GM23338 (cell line): Measurements from ENCODE around the gene CFP.

Experiments used
- CREB1 ChIP-seq: fragments of 250-450 bp; sonication (Bioruptor Pico); IDR thresholded peaks from 2 replicates; pipeline ENCODE4 v1.5.0; 2020; ENCODE audit warnings: low read depth, mild to moderate bottlenecking, moderate library complexity
- CTCF ChIP-seq, 2 experiments: fragments of 200-600 bp in 1 of 2; sonication (generic) in 1 of 2; conservative IDR thresholded peaks; 2 replicates each; pipeline versions ENCODE4 v1.5.1 to v1.6.1; 2016 to 2017; ENCODE audit warnings: antibody characterized with exemption in 2 of 2, low read depth in 2 of 2, mild to moderate bottlenecking in 2 of 2, moderate library complexity in 1 of 2
- EZH2 ChIP-seq: fragments of 200-600 bp; sonication (generic); IDR thresholded peaks from one replicate; pipeline ENCODE4 v1.8.0; 2017; ENCODE audit warnings: antibody characterized with exemption, mild to moderate bottlenecking, low read depth; ENCODE audit not compliant: unreplicated experiment
- EZH2phosphoT487 ChIP-seq: fragments of 200-600 bp; sonication (generic); IDR thresholded peaks from one replicate; pipeline ENCODE4 v1.8.1; 2018; ENCODE audit warnings: antibody characterized with exemption; ENCODE audit not compliant: unreplicated experiment
- JUNB ChIP-seq: IDR thresholded peaks from one replicate; pipeline ENCODE4 v1.6.1; 2016; ENCODE audit warnings: antibody characterized with exemption; ENCODE audit not compliant: unreplicated experiment
- NANOG ChIP-seq: IDR thresholded peaks from 2 replicates; pipeline ENCODE4 v1.6.1; 2016; ENCODE audit warnings: antibody characterized with exemption, borderline replicate concordance
- POLR2AphosphoS5 ChIP-seq: IDR thresholded peaks from 2 replicates; pipeline ENCODE4 v1.6.1; 2016; ENCODE audit warnings: antibody characterized with exemption, low read depth
- ZNF331 ChIP-seq: fragments of 250-450 bp; sonication (Bioruptor Pico); IDR thresholded peaks from 2 replicates; pipeline ENCODE4 v1.5.0; 2020; ENCODE audit warnings: low read depth, mild to moderate bottlenecking, moderate library complexity
- TF ChIP-seq, protein P1 (sequence below): IDR thresholded peaks from 2 replicates; pipeline ENCODE4 v1.6.1; 2016; ENCODE audit warnings: antibody characterized with exemption
- TF ChIP-seq, protein P2 (sequence below): IDR thresholded peaks from one replicate; pipeline ENCODE4 v1.6.1; 2018; ENCODE audit warnings: antibody characterized with exemption; ENCODE audit not compliant: unreplicated experiment

GRCh38 chrX:47574076-47574546, 55.6 kb downstream of the CFP start:
- TF ChIP-seq CTCF (conservative IDR thresholded peaks at IDR 0.05; ENCODE audit: low read depth in 2 of 2), result no peak
- no peak for TF ChIP-seq EZH2
- TF ChIP-seq, protein P1, sequence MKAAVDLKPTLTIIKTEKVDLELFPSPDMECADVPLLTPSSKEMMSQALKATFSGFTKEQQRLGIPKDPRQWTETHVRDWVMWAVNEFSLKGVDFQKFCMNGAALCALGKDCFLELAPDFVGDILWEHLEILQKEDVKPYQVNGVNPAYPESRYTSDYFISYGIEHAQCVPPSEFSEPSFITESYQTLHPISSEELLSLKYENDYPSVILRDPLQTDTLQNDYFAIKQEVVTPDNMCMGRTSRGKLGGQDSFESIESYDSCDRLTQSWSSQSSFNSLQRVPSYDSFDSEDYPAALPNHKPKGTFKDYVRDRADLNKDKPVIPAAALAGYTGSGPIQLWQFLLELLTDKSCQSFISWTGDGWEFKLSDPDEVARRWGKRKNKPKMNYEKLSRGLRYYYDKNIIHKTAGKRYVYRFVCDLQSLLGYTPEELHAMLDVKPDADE, result no peak
- TF ChIP-seq, protein P2, sequence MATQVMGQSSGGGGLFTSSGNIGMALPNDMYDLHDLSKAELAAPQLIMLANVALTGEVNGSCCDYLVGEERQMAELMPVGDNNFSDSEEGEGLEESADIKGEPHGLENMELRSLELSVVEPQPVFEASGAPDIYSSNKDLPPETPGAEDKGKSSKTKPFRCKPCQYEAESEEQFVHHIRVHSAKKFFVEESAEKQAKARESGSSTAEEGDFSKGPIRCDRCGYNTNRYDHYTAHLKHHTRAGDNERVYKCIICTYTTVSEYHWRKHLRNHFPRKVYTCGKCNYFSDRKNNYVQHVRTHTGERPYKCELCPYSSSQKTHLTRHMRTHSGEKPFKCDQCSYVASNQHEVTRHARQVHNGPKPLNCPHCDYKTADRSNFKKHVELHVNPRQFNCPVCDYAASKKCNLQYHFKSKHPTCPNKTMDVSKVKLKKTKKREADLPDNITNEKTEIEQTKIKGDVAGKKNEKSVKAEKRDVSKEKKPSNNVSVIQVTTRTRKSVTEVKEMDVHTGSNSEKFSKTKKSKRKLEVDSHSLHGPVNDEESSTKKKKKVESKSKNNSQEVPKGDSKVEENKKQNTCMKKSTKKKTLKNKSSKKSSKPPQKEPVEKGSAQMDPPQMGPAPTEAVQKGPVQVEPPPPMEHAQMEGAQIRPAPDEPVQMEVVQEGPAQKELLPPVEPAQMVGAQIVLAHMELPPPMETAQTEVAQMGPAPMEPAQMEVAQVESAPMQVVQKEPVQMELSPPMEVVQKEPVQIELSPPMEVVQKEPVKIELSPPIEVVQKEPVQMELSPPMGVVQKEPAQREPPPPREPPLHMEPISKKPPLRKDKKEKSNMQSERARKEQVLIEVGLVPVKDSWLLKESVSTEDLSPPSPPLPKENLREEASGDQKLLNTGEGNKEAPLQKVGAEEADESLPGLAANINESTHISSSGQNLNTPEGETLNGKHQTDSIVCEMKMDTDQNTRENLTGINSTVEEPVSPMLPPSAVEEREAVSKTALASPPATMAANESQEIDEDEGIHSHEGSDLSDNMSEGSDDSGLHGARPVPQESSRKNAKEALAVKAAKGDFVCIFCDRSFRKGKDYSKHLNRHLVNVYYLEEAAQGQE, result no peak
- no peak for TF ChIP-seq EZH2phosphoT487
- no peak for TF ChIP-seq CREB1
- no peak for TF ChIP-seq JUNB
- TF ChIP-seq ZNF331 (CRISPR knock-in tag), result no peak
- TF ChIP-seq POLR2AphosphoS5, result no peak
- TF ChIP-seq NANOG, result no peak
